Measurements from ENCODE around the gene THOC2. TPM values are rescaled to one million over a fixed set of nuclear protein-coding genes. Genes with fewer than 3 reads are reported as not detected.

The THOC2 gene, protein sequence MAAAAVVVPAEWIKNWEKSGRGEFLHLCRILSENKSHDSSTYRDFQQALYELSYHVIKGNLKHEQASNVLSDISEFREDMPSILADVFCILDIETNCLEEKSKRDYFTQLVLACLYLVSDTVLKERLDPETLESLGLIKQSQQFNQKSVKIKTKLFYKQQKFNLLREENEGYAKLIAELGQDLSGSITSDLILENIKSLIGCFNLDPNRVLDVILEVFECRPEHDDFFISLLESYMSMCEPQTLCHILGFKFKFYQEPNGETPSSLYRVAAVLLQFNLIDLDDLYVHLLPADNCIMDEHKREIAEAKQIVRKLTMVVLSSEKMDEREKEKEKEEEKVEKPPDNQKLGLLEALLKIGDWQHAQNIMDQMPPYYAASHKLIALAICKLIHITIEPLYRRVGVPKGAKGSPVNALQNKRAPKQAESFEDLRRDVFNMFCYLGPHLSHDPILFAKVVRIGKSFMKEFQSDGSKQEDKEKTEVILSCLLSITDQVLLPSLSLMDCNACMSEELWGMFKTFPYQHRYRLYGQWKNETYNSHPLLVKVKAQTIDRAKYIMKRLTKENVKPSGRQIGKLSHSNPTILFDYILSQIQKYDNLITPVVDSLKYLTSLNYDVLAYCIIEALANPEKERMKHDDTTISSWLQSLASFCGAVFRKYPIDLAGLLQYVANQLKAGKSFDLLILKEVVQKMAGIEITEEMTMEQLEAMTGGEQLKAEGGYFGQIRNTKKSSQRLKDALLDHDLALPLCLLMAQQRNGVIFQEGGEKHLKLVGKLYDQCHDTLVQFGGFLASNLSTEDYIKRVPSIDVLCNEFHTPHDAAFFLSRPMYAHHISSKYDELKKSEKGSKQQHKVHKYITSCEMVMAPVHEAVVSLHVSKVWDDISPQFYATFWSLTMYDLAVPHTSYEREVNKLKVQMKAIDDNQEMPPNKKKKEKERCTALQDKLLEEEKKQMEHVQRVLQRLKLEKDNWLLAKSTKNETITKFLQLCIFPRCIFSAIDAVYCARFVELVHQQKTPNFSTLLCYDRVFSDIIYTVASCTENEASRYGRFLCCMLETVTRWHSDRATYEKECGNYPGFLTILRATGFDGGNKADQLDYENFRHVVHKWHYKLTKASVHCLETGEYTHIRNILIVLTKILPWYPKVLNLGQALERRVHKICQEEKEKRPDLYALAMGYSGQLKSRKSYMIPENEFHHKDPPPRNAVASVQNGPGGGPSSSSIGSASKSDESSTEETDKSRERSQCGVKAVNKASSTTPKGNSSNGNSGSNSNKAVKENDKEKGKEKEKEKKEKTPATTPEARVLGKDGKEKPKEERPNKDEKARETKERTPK (N-terminal part only)
- 33.6 to 55.3 TPM (median 38.1 TPM) in 5 replicates for total RNA-seq (2022; extraction: Qiagen RNA extraction)

DNA sequence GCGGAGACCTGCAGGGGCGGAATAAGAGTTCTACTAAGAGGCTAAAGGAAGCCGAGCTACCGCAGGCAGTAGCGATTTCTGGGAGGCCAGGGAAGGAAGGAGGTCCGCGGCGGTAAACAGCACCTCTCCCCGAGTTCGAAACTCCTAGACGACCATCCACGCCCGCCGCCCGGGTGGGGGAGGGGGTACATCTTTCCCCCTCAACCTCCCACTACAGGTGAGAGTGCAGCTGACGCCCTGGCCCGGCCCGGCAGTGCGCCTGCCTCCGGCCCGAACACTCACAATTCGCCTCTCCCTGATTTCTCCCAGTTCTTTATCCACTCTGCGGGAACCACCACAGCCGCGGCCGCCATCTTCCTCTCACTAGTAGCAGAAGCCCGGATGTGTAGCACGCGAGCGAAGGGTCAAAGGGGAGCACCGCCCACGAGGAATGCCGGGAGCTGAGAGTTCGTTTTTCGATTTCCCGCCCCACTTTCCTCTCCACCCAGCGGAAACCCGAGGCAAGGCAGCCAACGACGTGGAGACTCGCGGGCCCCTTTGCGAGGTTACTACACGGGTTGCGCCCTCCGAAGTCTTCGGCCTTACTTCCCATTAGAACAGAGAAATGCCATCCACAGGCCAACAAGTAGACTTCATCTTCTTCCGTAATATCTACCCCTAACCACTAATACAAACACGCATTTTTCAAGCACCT is at the start of gene THOC2:
Gene THOC2, minus strand, starts transcription at position 383 of the 694 bp plus-strand sequence. Its CDS starts 30 bp downstream, at position 353.

Other genes starting within 250 kb of the THOC2 start
- 24.6 to 35.2 TPM (median 28.1 TPM) in 5 replicates for gene XIAP, start 127.0 kb upstream of the THOC2 start, total RNA-seq (2022; extraction: Qiagen RNA extraction)
- 25.1 to 50.0 TPM (median 35.2 TPM) in 5 replicates for gene STAG2, start 228.7 kb upstream of the THOC2 start, total RNA-seq (2022; extraction: Qiagen RNA extraction)